PFSK-1 (cell line): Measurements from ENCODE around the gene MLN.

Source experiments
- FOXP2 ChIP-seq: optimal IDR thresholded peaks from 2 replicates; pipeline ENCODE3; 2011; ENCODE audit warnings: borderline replicate concordance, control low read depth, inconsistent platforms; ENCODE audit not compliant: insufficient read depth; ENCODE audit errors: extremely low read length, extremely low read depth
- POLR2AphosphoS5 ChIP-seq: IDR thresholded peaks from 2 replicates; pipeline ENCODE4 v1.6.1; 2012; ENCODE audit warnings: low read depth, mild to moderate bottlenecking, control low read depth, low read length, moderate library complexity
- REST ChIP-seq, 2 experiments: IDR thresholded peaks; 2 replicates each; pipeline versions ENCODE4 v1.6.1 to v1.8.0; 2011 to 2012; ENCODE audit warnings: low read depth in 2 of 2, low read length in 2 of 2, control low read depth in 1 of 2, inconsistent platforms in 1 of 2, mild to moderate bottlenecking in 1 of 2, moderate library complexity in 1 of 2; ENCODE audit not compliant: insufficient read depth in 1 of 2
- SIN3A ChIP-seq: IDR thresholded peaks from 2 replicates; pipeline ENCODE4 v1.6.1; 2012; ENCODE audit warnings: mild to moderate bottlenecking, low read length, moderate library complexity, borderline replicate concordance; ENCODE audit not compliant: insufficient read depth
- TAF1 ChIP-seq: IDR thresholded peaks from 2 replicates; pipeline ENCODE4 v1.6.1; 2012; ENCODE audit warnings: low read length, control low read depth, borderline replicate concordance; ENCODE audit not compliant: insufficient read depth

The MLN gene

GRCh38 chr6:33827546-33828451 lies 24.0 kb upstream of the MLN start:
- TF ChIP-seq POLR2AphosphoS5 (no peak), FOXP2 (no peak), REST (IDR thresholded peaks at IDR 0.05; ENCODE audit: insufficient read depth in 1 of 2, low read depth in 2 of 2, low read length in 2 of 2) (no peak), SIN3A (no peak), TAF1 (no peak)

GRCh38 chr6:33826537-33826936 lies 22.7 kb upstream of the MLN start:
- TF ChIP-seq SIN3A (no peak), TAF1 (no peak), REST (IDR thresholded peaks at IDR 0.05; ENCODE audit: insufficient read depth in 1 of 2, low read depth in 2 of 2, low read length in 2 of 2) (no peak), POLR2AphosphoS5 (no peak), FOXP2 (no peak)

GRCh38 chr6:33824461-33825154 lies 20.8 kb upstream of the MLN start:
- TF ChIP-seq SIN3A, result no peak
- TF ChIP-seq FOXP2, result no peak
- peak; percentile 89 for TF ChIP-seq POLR2AphosphoS5
- 0 out of 4 replicates have a peak, but pooled peaks of 1 of the 2 experiments have one; percentile 53 for TF ChIP-seq REST (IDR thresholded peaks at IDR 0.05; ENCODE audit: insufficient read depth in 1 of 2, low read depth in 2 of 2, low read length in 2 of 2)
- TF ChIP-seq TAF1, result peak; percentile 76; the same call in 1 of the 2 replicates

- TF ChIP-seq REST (IDR thresholded peaks at IDR 0.05; ENCODE audit: insufficient read depth in 1 of 2, low read depth in 2 of 2, low read length in 2 of 2) (no peak), SIN3A (no peak), TAF1 (no peak), POLR2AphosphoS5 (no peak), FOXP2 (no peak)
Measured at GRCh38 chr6:33823806-33824205, 20.0 kb upstream of the MLN start.
